WI38 (cell line): Measurements from ENCODE around the gene CREB5.

ENCODE experiments used
- H3K4me3 ChIP-seq: 2 replicates; pipeline ENCODE4 v1.5.1; 2011; ENCODE audit warnings: low read depth, mild to moderate bottlenecking, control low read depth, low read length
- CTCF ChIP-seq: IDR thresholded peaks from 2 replicates; pipeline ENCODE4 v1.5.1; 2012; ENCODE audit warnings: low read depth, mild to moderate bottlenecking, control low read depth, low read length

The CREB5 gene

GRCh38 chr7:28687537-28687936 lies 275.2 kb downstream of the CREB5 start:
- TF ChIP-seq CTCF, result no peak
- no peak overlapping the region for H3K4me3 ChIP-seq

- no peak overlapping the region for H3K4me3 ChIP-seq
- no peak for TF ChIP-seq CTCF
Measured at GRCh38 chr7:28688174-28688573, 275.9 kb downstream of the CREB5 start.

GRCh38 chr7:28688651-28689050 lies 276.3 kb downstream of the CREB5 start:
- no peak for TF ChIP-seq CTCF
- H3K4me3 ChIP-seq, result no peak overlapping the region

- no peak overlapping the region for H3K4me3 ChIP-seq
- TF ChIP-seq CTCF, result no peak
Measured at GRCh38 chr7:28695300-28696295, 283.3 kb downstream of the CREB5 start.

- no peak overlapping the region for H3K4me3 ChIP-seq
- TF ChIP-seq CTCF, result no peak
Measured at GRCh38 chr7:28697913-28698563, 285.7 kb downstream of the CREB5 start.

GRCh38 chr7:28698840-28699239 lies 286.5 kb downstream of the CREB5 start:
- no peak for TF ChIP-seq CTCF
- no peak overlapping the region for H3K4me3 ChIP-seq

- no peak overlapping the region for H3K4me3 ChIP-seq
- TF ChIP-seq CTCF, result no peak
Measured at GRCh38 chr7:28700096-28700495, 287.8 kb downstream of the CREB5 start.
